H9 (cell line): ENCODE results near the gene UBE4A. TPM values are rescaled to one million over a fixed set of nuclear protein-coding genes. Genes with fewer than 3 reads are reported as not detected.

ENCODE experiments used
- DNase-seq: peaks from one replicate; pipeline ENCODE4 v3.0.0-alpha.2; 2017
- H2AFZ ChIP-seq: one replicate; pipeline ENCODE4 v1.6.1; 2013; ENCODE audit warnings: mild to moderate bottlenecking, low read length, control low read depth, moderate library complexity
- H2AK5ac ChIP-seq: 2 replicates; pipeline ENCODE4 v1.6.1; 2013; ENCODE audit warnings: low read length, control low read depth, mixed read lengths; ENCODE audit not compliant: insufficient read length
- H2BK120ac ChIP-seq: one replicate; pipeline ENCODE4 v1.6.1; 2013; ENCODE audit warnings: low read depth, mild to moderate bottlenecking, low read length, control low read depth, inconsistent platforms; ENCODE audit not compliant: poor library complexity, severe bottlenecking
- H2BK12ac ChIP-seq: 2 replicates; pipeline ENCODE4 v1.6.1; 2013; ENCODE audit warnings: low read length, control low read depth, mixed read lengths, low read depth; ENCODE audit not compliant: insufficient read length
- H2BK15ac ChIP-seq: 2 replicates; pipeline ENCODE4 v1.6.1; 2013; ENCODE audit warnings: low read depth, low read length, control low read depth
- H2BK20ac ChIP-seq: one replicate; pipeline ENCODE4 v1.6.1; 2013; ENCODE audit warnings: low read depth, mild to moderate bottlenecking, low read length, control low read depth, inconsistent platforms; ENCODE audit not compliant: poor library complexity, severe bottlenecking
- H2BK5ac ChIP-seq: 2 replicates; pipeline ENCODE4 v1.6.1; 2013; ENCODE audit warnings: low read length, control low read depth, mixed read lengths; ENCODE audit not compliant: insufficient read length
- H3K14ac ChIP-seq: 2 replicates; pipeline ENCODE4 v1.6.1; 2013; ENCODE audit warnings: low read length, control low read depth; ENCODE audit not compliant: insufficient read depth
- H3K18ac ChIP-seq: 2 replicates; pipeline ENCODE4 v1.6.1; 2013; ENCODE audit warnings: low read depth, mild to moderate bottlenecking, mixed read lengths, low read length, control low read depth; ENCODE audit not compliant: insufficient read length
- H3K23ac ChIP-seq: 2 replicates; pipeline ENCODE4 v1.6.1; 2013; ENCODE audit warnings: low read length, control low read depth, mixed read lengths, low read depth; ENCODE audit not compliant: insufficient read length
- H3K23me2 ChIP-seq: 2 replicates; pipeline ENCODE4 v1.6.1; 2013; ENCODE audit warnings: low read depth, mild to moderate bottlenecking, mixed read lengths, low read length, control low read depth; ENCODE audit not compliant: insufficient read length, poor library complexity, severe bottlenecking
- H3K27ac ChIP-seq: 2 replicates; pipeline ENCODE4 v1.5.1; 2013; ENCODE audit warnings: low read length, control low read depth, mixed read lengths, low read depth; ENCODE audit not compliant: insufficient read length
- H3K27me3 ChIP-seq: 2 replicates; pipeline ENCODE4 v1.6.1; 2013; ENCODE audit warnings: low read length, control low read depth, inconsistent platforms; ENCODE audit not compliant: insufficient read depth
- H3K4ac ChIP-seq: 2 replicates; pipeline ENCODE4 v1.6.1; 2013; ENCODE audit warnings: low read depth, mild to moderate bottlenecking, control low read depth, inconsistent platforms, low read length, moderate library complexity
- H3K4me1 ChIP-seq: 2 replicates; pipeline ENCODE4 v1.6.1; 2013; ENCODE audit warnings: low read length, control low read depth, inconsistent platforms; ENCODE audit not compliant: insufficient read depth
- H3K4me2 ChIP-seq: 2 replicates; pipeline ENCODE4 v1.6.1; 2013; ENCODE audit warnings: low read length, control low read depth, mixed read lengths; ENCODE audit not compliant: insufficient read length, insufficient read depth
- H3K56ac ChIP-seq: 2 replicates; pipeline ENCODE4 v1.6.1; 2013; ENCODE audit warnings: low read depth, mild to moderate bottlenecking, mixed read lengths, low read length, control low read depth; ENCODE audit not compliant: insufficient read length
- H3K79me1 ChIP-seq: 2 replicates; pipeline ENCODE4 v1.6.1; 2013; ENCODE audit warnings: low read depth, mild to moderate bottlenecking, moderate library complexity, low read length, control low read depth, inconsistent platforms; ENCODE audit not compliant: insufficient read depth, poor library complexity, severe bottlenecking
- H3K79me2 ChIP-seq: 2 replicates; pipeline ENCODE4 v1.6.1; 2013; ENCODE audit warnings: low read length, control low read depth, inconsistent platforms; ENCODE audit not compliant: insufficient read depth
- H3K9ac ChIP-seq: 2 replicates; pipeline ENCODE4 v1.6.1; 2013; ENCODE audit warnings: low read length, control low read depth, mixed read lengths; ENCODE audit not compliant: insufficient read length; ENCODE audit errors: extremely low read depth
- H3K9me3 ChIP-seq: one replicate; pipeline ENCODE4 v1.6.1; 2013; ENCODE audit warnings: low read depth, low read length, inconsistent platforms; ENCODE audit not compliant: control insufficient read depth
- H3T11ph ChIP-seq: one replicate; pipeline ENCODE4 v1.6.1; 2013; ENCODE audit warnings: mild to moderate bottlenecking, low read length, control low read depth, inconsistent platforms
- H4K20me1 ChIP-seq: one replicate; pipeline ENCODE4 v1.6.1; 2013; ENCODE audit not compliant: control insufficient read depth, insufficient read length, insufficient read depth
- H4K5ac ChIP-seq: 2 replicates; pipeline ENCODE4 v1.6.1; 2013; ENCODE audit warnings: low read depth, mild to moderate bottlenecking, mixed read lengths, low read length, control low read depth; ENCODE audit not compliant: insufficient read length
- H4K8ac ChIP-seq: replicated peaks from 2 replicates; pipeline ENCODE4 v1.6.1; 2013; ENCODE audit warnings: low read length, control low read depth, mixed read lengths, low read depth; ENCODE audit not compliant: insufficient read length
- H4K91ac ChIP-seq: 2 replicates; pipeline ENCODE4 v1.6.1; 2013; ENCODE audit warnings: low read depth, mild to moderate bottlenecking, moderate library complexity, mixed read lengths, low read length, control low read depth; ENCODE audit not compliant: insufficient read length
- H3K27ac Mint-ChIP-seq, 3 experiments: 2 replicates in 2 of 3; 3 replicates in 1 of 3; pipeline ENCODE4 v1.8.0; 2020 to 2021; ENCODE audit warnings: mixed read lengths in 3 of 3, mild to moderate bottlenecking in 1 of 3, moderate library complexity in 1 of 3
- H3K27me3 Mint-ChIP-seq: 2 replicates; pipeline ENCODE4 v1.8.0; 2021; ENCODE audit warnings: low read depth, mild to moderate bottlenecking, moderate library complexity, mixed read lengths
- H3K36me3 Mint-ChIP-seq, 3 experiments: 2 replicates in 2 of 3; 3 replicates in 1 of 3; pipeline ENCODE4 v1.8.0; 2020 to 2021; ENCODE audit warnings: low read depth in 3 of 3, mixed read lengths in 3 of 3; ENCODE audit not compliant: insufficient read depth in 1 of 3
- H3K4me1 Mint-ChIP-seq, 2 experiments: 2 replicates each; pipeline ENCODE4 v1.8.0; 2020; ENCODE audit warnings: mixed read lengths in 2 of 2
- H3K4me3 Mint-ChIP-seq, 2 experiments: 2 replicates in 1 of 2; 3 replicates in 1 of 2; pipeline ENCODE4 v1.8.0; 2020 to 2021; ENCODE audit warnings: mild to moderate bottlenecking in 2 of 2, mixed read lengths in 2 of 2, moderate library complexity in 1 of 2
- H3K9me3 Mint-ChIP-seq, 2 experiments: 2 replicates in 1 of 2; 3 replicates in 1 of 2; pipeline ENCODE4 v1.8.0; 2020; ENCODE audit warnings: mild to moderate bottlenecking in 2 of 2, mixed read lengths in 2 of 2, moderate library complexity in 1 of 2
- CTCF ChIP-seq: fragments of 200-600 bp; sonication (generic); conservative IDR thresholded peaks from 3 replicates; pipeline ENCODE4 v1.8.0; 2021; ENCODE audit warnings: antibody characterized with exemption, mild to moderate bottlenecking
- WGBS: extraction: QIAGEN DNeasy Blood & Tissue Kit; methylation state at CpG from one replicate; pipeline ENCODE4 v1.1.7; 2013; ENCODE audit warnings: missing lambda C conversion rate, low lambda C conversion rate, mixed read lengths; ENCODE audit not compliant: insufficient read length; ENCODE audit errors: extremely low coverage; 5-methylcytosine and 5-hydroxymethylcytosine counted together
- total RNA-seq: library from RNA; stranded (reverse); gene quantifications from 2 replicates; pipeline ENCODE4 v1.2.1, GENCODE V29; 2021

Gene UBE4A
- total RNA-seq, 1 experiment from 2014 or later = 33.7 TPM

GRCh38 chr11:118441770-118442275, 82.4 kb downstream of the UBE4A start:
- H3K27me3 ChIP-seq = no peaks in the 10 kb centered on the region
- Mint-ChIP-seq H3K4me1 (peaks cover 52 to 65% of the 10 kb centered on the region in 2 experiments), H3K27ac (peak overlapping the region; percentile 9 to 65 (median 37); a peak in 4 of 7 replicates), H3K27me3 (no peaks in the 10 kb centered on the region), H3K9me3 (no peaks in the 10 kb centered on the region), H3K4me3 (peak overlapping the region in 1 of 2 experiments; percentile 59; a peak in 3 of 5 replicates), H3K36me3 (peaks cover 6 to 38% (median 8%) of the 10 kb centered on the region in 3 experiments; a peak in 6 of 7 replicates)
- no peak overlapping the region for H4K91ac ChIP-seq
- no peak for DNase-seq
- no peak overlapping the region for H2BK5ac ChIP-seq
- no CpG with 5 or more reads among the region's 3 CpGs for WGBS
- no peak overlapping the region for H3K18ac ChIP-seq
- H3K23ac ChIP-seq = no peak overlapping the region
- no peak overlapping the region for H4K5ac ChIP-seq
- H2BK15ac ChIP-seq = no peak overlapping the region
- H3K79me2 ChIP-seq = peaks cover 56% of the 10 kb centered on the region; the same call in 1 of the 2 replicates
- no peak overlapping the region for H2BK12ac ChIP-seq
- H2BK20ac ChIP-seq = no peak overlapping the region
- H3K9ac ChIP-seq = no peak overlapping the region
- no peak overlapping the region for H2AFZ ChIP-seq
- H4K8ac ChIP-seq = no peak overlapping the region
- no peak overlapping the region for H3K4ac ChIP-seq
- peaks cover 10% of the 10 kb centered on the region for H3K79me1 ChIP-seq
- no peaks in the 10 kb centered on the region for H4K20me1 ChIP-seq
- TF ChIP-seq CTCF = no peak
- no peak overlapping the region for H2AK5ac ChIP-seq
- no peak overlapping the region for H3T11ph ChIP-seq
- H3K23me2 ChIP-seq = peaks cover 15% of the 10 kb centered on the region
- no peak overlapping the region for H3K27ac ChIP-seq
- no peak overlapping the region for H2BK120ac ChIP-seq
- H3K14ac ChIP-seq = no peak overlapping the region
- H3K4me1 ChIP-seq = 0 out of 2 replicates have a peak, but pooled peaks cover 4% of the 10 kb centered on the region
- H3K56ac ChIP-seq = no peak overlapping the region
- H3K4me2 ChIP-seq = no peak overlapping the region
- H3K9me3 ChIP-seq = no peaks in the 10 kb centered on the region
